C4-2B (cell line): ENCODE data around the gene NFU1.

ENCODE experiments used
- ZFX ChIP-seq: fragments of 450-650 bp; IDR thresholded peaks from 2 replicates; pipeline ENCODE4 v1.6.1; 2017
- TF ChIP-seq, protein P1 (sequence below): fragments of 450-650 bp; conservative IDR thresholded peaks from 2 replicates; pipeline ENCODE4 v1.5.1; 2017; ENCODE audit warnings: mild to moderate bottlenecking

GRCh38 chr2:69411120-69411519 lies 26.1 kb downstream of the NFU1 start:
- TF ChIP-seq, protein P1, sequence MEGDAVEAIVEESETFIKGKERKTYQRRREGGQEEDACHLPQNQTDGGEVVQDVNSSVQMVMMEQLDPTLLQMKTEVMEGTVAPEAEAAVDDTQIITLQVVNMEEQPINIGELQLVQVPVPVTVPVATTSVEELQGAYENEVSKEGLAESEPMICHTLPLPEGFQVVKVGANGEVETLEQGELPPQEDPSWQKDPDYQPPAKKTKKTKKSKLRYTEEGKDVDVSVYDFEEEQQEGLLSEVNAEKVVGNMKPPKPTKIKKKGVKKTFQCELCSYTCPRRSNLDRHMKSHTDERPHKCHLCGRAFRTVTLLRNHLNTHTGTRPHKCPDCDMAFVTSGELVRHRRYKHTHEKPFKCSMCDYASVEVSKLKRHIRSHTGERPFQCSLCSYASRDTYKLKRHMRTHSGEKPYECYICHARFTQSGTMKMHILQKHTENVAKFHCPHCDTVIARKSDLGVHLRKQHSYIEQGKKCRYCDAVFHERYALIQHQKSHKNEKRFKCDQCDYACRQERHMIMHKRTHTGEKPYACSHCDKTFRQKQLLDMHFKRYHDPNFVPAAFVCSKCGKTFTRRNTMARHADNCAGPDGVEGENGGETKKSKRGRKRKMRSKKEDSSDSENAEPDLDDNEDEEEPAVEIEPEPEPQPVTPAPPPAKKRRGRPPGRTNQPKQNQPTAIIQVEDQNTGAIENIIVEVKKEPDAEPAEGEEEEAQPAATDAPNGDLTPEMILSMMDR: no peak
- no peak for TF ChIP-seq ZFX
